Ectodermal cell (in vitro differentiated cells): ENCODE results near the gene GPBAR1.

ENCODE experiments used
- H3K27ac ChIP-seq: 2 replicates; pipeline ENCODE4 v1.7.0; 2013; ENCODE audit warnings: mild to moderate bottlenecking, low read depth, low read length; ENCODE audit not compliant: insufficient read depth, poor library complexity, severe bottlenecking
- H3K27me3 ChIP-seq: 2 replicates; pipeline ENCODE4 v1.7.0; 2013; ENCODE audit warnings: mild to moderate bottlenecking, low read length; ENCODE audit not compliant: insufficient read depth, control insufficient read depth, poor library complexity, severe bottlenecking
- H3K36me3 ChIP-seq: one replicate; pipeline ENCODE4 v1.7.0; 2013; ENCODE audit warnings: low read length; ENCODE audit not compliant: control insufficient read depth, insufficient read depth
- H3K4me1 ChIP-seq: one replicate; pipeline ENCODE4 v1.7.0; 2013; ENCODE audit warnings: low read length; ENCODE audit not compliant: control insufficient read depth, insufficient read depth
- H3K4me3 ChIP-seq: 2 replicates; pipeline ENCODE4 v1.7.0; 2013; ENCODE audit warnings: low read depth, low read length, control low read depth; ENCODE audit not compliant: insufficient read depth
- H3K9me3 ChIP-seq: 2 replicates; pipeline ENCODE4 v1.7.0; 2013; ENCODE audit warnings: mild to moderate bottlenecking, low read length, moderate library complexity; ENCODE audit not compliant: control insufficient read depth
- WGBS, 2 experiments: methylation state at CpG; one replicate each; pipeline ENCODE4 v1.1.7; 2013; ENCODE audit warnings: missing lambda C conversion rate in 2 of 2; 5-methylcytosine and 5-hydroxymethylcytosine counted together

Gene GPBAR1

DNA sequence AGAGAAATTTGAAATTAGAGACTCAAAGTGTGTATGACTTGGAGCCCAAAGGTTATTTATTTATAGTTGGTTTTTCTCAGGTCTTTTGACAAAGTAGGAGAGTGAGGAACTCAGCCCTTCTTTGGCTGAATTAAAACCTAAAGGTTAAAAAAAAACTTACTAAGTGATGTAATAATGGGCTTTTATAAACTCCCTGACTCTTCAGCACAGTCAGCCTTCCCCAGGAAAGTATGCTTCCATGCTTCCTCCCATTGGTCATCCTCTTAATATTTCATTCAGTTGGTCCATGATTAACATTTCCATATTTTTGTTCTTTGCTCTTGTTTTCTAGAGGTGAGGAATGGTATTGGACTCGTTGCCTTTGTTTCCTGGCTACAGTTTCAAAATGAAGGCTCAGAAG, 36.6 kb upstream of the GPBAR1 start:
- Histone ChIP-seq H3K27me3 (no peaks in the 10 kb centered on the region), H3K27ac (no peak overlapping the region), H3K4me1 (no peaks in the 10 kb centered on the region), H3K36me3 (peaks cover 8% of the 10 kb centered on the region), H3K9me3 (no peaks in the 10 kb centered on the region), H3K4me3 (no peak overlapping the region)
- 64 to 78% methylated on average over 1 of the region's 1 CpG for WGBS, 2 experiments

DNA sequence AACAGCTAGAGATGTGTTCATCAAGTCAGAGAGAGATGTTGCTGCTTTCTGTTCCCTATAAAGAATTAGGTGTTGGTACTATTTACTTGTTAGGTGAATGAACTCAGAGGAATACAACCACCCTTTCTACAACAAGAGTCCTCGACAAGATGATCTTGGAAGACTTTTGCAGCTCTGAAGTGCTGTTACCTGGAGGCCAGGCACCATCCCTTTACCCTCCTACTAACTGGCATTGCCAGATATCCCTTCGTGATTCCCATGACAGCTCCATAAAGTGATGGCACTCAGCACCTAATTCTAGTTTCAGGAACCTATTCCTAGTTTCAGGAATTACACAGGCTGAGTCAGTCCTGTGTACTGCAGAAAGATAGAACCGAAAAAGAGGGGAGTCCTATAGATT, 33.9 kb upstream of the GPBAR1 start:
- Histone ChIP-seq H3K27me3 (no peaks in the 10 kb centered on the region), H3K27ac (no peak overlapping the region), H3K4me1 (no peaks in the 10 kb centered on the region), H3K4me3 (no peak overlapping the region), H3K9me3 (no peaks in the 10 kb centered on the region), H3K36me3 (peaks cover 21% of the 10 kb centered on the region)
- 91 to 95% methylated on average over 2 to 3 of the region's 3 CpGs for WGBS, 2 experiments

DNA sequence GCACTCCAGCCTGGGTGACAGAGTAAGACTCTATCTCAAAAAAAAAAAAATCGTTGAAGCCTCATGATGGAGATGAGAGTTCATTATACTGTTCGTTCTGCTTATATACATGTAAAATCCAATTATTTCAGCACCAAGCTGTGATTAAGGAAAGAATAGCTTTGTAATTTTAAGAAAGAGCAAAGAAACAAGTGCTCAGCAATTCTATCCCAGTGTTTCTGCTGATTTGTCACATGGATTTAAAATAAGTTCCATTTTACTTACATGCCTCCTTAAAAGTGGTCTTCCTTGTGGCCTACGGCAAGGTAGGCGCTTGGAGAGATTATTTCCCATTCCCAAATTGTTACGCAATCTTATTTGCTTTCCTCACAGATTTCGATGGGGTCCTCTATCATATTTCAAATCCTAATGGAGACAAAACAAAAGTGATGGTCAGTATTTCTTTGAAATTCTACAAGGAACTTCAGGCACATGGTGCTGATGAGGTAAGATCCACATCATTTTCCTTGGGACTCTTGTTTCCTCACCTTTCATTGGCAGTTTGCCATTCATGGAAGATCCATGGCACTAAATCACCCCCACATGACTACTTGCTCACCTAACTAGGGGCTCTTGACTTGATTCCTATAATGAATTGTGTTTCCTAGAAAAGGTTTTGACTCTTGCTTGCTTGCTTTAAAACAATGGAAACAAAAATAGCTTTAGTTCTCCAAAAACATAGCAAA, 32.3 kb upstream of the GPBAR1 start:
- Histone ChIP-seq H3K27ac (no peak overlapping the region), H3K9me3 (no peaks in the 10 kb centered on the region), H3K4me1 (no peaks in the 10 kb centered on the region), H3K4me3 (no peak overlapping the region), H3K36me3 (peaks cover 28% of the 10 kb centered on the region), H3K27me3 (no peaks in the 10 kb centered on the region)
- 91 to 96% methylated on average over 4 to 6 of the region's 6 CpGs for WGBS, 2 experiments

DNA sequence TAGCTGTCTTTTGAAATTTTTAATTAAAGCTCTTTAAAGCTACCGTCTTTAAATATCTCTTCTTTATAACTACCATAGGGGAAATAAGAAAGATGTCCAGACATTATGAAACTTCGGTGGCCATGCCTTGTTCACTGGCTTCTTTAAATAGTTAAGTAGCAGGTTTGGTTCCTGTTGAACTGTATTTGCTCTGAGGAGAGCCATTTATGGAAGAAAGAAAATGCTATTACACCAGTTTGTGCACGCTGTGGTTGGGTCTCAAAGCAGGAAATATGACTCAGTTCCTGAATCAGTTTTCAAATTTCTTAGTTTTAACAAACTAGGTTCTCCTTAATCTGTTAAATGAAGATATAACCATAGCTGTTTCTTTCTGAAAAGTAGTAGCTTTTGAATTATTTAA, 31.6 kb upstream of the GPBAR1 start:
- Histone ChIP-seq H3K27ac (no peak overlapping the region), H3K4me1 (no peaks in the 10 kb centered on the region), H3K4me3 (no peak overlapping the region), H3K36me3 (peaks cover 28% of the 10 kb centered on the region), H3K9me3 (no peaks in the 10 kb centered on the region), H3K27me3 (no peaks in the 10 kb centered on the region)
- WGBS, 2 experiments = 96 to 100% methylated on average over 3 of the region's 3 CpGs

DNA sequence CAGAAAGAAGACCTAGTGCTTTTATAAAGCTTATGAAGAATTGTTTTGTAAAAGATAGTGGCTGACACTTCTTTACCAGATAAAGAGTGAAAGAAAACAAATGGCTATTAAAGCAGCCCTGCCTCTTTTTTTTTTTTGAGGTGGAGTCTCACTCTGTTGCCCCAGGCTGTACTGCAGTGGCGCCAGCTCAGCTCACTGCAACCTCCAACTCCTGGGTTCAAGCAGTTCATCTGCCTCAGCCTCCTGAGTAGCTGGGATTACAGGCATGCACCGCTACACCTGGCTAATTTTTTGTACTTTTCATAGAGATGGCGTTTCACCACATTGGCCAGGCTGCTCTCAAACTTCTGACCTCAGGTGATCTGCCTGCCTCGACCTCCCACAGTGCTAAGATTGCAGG, 31.0 kb upstream of the GPBAR1 start:
- peaks cover 28% of the 10 kb centered on the region for H3K36me3 ChIP-seq
- 91 to 92% methylated on average over 4 of the region's 4 CpGs for WGBS, 2 experiments
- no peak overlapping the region for H3K4me3 ChIP-seq
- no peak overlapping the region for H3K27ac ChIP-seq
- H3K9me3 ChIP-seq = no peaks in the 10 kb centered on the region
- no peaks in the 10 kb centered on the region for H3K4me1 ChIP-seq
- H3K27me3 ChIP-seq = no peaks in the 10 kb centered on the region

DNA sequence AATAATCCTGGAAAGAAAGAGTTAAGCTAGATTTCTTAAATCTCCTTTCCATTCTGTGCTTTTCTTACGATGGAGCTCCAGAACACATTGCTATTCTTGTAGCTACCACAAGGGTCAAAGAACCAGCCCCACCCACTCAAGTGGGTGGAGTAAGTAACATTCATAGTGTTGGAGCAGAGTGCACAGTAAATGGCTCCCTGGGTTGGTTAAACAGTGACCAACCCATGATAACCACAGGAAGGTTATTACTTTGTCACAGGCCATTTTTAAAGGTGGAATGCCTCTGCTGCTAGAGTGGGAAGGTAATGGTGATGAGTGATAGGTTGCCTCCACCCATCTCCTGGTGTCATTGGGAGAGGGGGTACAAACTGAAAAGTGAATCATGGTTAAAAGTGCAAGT, 29.9 kb upstream of the GPBAR1 start:
- Histone ChIP-seq H3K4me1 (no peaks in the 10 kb centered on the region), H3K4me3 (no peak overlapping the region), H3K9me3 (no peaks in the 10 kb centered on the region), H3K36me3 (peaks cover 26% of the 10 kb centered on the region), H3K27ac (no peak overlapping the region), H3K27me3 (no peaks in the 10 kb centered on the region)
- WGBS, 2 experiments = 94 to 100% methylated on average over 1 of the region's 1 CpG

DNA sequence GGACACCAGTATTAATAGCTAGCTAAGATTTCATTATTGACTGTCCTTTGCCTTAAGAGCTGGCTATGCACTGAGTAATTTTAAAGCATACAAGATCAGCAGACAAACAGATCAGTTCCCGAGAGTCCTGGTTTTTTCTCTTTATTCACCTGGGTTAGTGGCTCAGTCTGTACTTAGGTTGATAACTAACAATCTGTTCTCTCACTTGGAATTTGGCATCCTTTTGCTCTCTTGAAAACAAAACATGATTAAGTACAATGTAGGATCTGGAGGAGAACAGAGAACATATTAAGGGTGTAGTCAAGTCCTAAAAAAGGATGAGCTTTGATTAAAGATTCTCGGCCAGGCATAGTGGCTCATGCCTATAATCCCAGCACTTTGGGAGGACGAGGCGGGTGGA, 27.3 kb upstream of the GPBAR1 start:
- Histone ChIP-seq H3K4me1 (no peaks in the 10 kb centered on the region), H3K4me3 (no peak overlapping the region), H3K36me3 (peaks cover 34% of the 10 kb centered on the region), H3K27ac (no peak overlapping the region), H3K9me3 (no peaks in the 10 kb centered on the region), H3K27me3 (no peaks in the 10 kb centered on the region)
- WGBS, 2 experiments = 95% methylated on average over 4 of the region's 4 CpGs

DNA sequence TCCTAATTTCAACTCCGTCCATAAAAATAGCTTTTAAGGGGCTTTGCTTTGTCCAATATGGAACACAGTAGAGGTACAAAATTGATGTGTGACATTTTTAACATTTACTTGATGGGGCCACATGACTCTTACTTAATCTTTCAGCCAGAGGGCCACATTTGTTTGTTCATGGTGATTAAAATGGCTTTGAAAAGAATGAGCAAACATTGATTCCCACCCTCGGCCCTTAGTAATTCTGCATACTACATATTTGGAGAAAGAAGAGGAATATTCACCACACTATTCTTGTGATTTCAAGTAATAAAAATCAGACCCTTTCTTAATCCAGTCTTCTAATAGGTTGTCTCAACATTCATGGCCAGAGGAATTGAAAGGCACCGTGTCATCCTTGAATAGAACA, 26.3 kb upstream of the GPBAR1 start:
- Histone ChIP-seq H3K27me3 (no peaks in the 10 kb centered on the region), H3K4me1 (no peaks in the 10 kb centered on the region), H3K9me3 (no peaks in the 10 kb centered on the region), H3K27ac (no peak overlapping the region), H3K4me3 (no peak overlapping the region), H3K36me3 (peaks cover 44% of the 10 kb centered on the region)
- 89 to 92% methylated on average over 2 of the region's 3 CpGs for WGBS, 2 experiments

DNA sequence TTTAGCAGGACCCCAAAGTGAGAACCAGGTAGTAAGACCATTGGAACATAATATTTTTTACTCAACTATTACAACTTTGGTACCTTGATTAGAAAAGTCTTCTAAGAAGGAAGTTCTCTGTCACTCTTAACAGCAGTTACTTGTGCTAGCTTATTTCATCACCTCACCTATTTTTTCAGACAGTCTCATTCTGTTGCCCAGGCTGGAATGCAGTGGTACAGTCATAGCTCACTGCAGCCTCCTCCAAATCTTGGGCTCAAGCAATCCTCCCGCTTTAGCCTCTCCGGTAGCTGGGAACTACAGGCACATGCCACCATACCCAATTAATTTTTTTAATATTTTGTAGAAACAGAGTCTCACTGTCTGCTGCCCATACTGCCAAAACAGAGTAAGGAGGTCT, 25.8 kb upstream of the GPBAR1 start:
- H3K27ac ChIP-seq = no peak overlapping the region
- H3K9me3 ChIP-seq = no peaks in the 10 kb centered on the region
- no peak overlapping the region for H3K4me3 ChIP-seq
- H3K4me1 ChIP-seq = no peaks in the 10 kb centered on the region
- H3K27me3 ChIP-seq = no peaks in the 10 kb centered on the region
- peaks cover 41% of the 10 kb centered on the region for H3K36me3 ChIP-seq
- WGBS, 2 experiments = 96 to 97% methylated on average over 2 of the region's 2 CpGs

DNA sequence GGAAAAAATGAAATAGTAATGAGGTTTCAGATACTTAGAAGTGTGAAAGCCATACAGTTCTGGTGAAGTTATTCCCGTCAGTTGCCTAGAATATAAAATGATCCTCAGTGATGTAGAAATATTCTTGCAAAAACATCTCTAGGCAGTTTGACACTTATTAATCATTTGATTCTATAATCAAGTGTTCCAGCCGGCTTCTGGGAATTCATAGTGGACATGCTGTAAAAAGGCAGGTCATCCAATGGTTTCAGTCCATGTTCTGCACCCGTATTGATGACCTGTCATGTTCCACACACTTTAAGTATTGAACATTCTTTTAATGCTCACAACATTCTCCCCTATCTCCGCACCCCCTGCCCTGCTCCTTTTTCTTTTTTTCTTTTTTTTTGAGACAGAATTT, 24.0 kb upstream of the GPBAR1 start:
- Histone ChIP-seq H3K36me3 (peaks cover 36% of the 10 kb centered on the region), H3K27me3 (no peaks in the 10 kb centered on the region), H3K4me3 (no peak overlapping the region), H3K9me3 (no peaks in the 10 kb centered on the region), H3K27ac (no peak overlapping the region), H3K4me1 (no peaks in the 10 kb centered on the region)
- 90 to 93% methylated on average over 4 of the region's 4 CpGs for WGBS, 2 experiments

DNA sequence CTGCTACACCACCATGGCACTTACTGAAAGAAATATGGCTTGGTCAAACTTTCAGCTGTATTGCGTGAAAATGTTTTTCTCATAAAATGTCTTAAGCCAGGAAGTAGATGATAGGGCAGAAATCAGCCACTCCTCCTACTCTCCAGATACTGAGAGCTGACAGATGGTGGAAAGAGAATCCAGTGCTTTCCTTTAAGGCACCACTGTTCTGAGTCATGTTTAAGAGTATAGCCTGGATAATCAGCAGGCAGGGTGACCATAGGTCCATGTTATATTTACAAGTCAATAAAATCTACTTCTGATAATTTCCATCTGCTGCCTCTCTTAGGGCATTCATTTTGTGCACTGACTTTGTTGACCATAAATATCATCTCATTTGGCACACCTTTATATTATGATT, 21.9 kb upstream of the GPBAR1 start:
- H3K4me1 ChIP-seq = no peaks in the 10 kb centered on the region
- WGBS, 2 experiments = 100% methylated on average over 1 of the region's 1 CpG
- H3K27ac ChIP-seq = no peak overlapping the region
- H3K27me3 ChIP-seq = no peaks in the 10 kb centered on the region
- no peaks in the 10 kb centered on the region for H3K9me3 ChIP-seq
- H3K4me3 ChIP-seq = no peak overlapping the region
- H3K36me3 ChIP-seq = peaks cover 31% of the 10 kb centered on the region
